Nephron (organoid): ENCODE data around the gene KIF20A.
"Not testable (repeated sequence)": the region's sequence is repeated elsewhere in the genome, so short reads cannot be mapped to it uniquely, and the experiment has no call there.

ENCODE experiments used
- H3K27ac Mint-ChIP-seq, 3 experiments: 2 replicates each; pipeline ENCODE4 v1.8.0; 2020; ENCODE audit warnings: mixed read lengths in 3 of 3, mild to moderate bottlenecking in 2 of 3, moderate library complexity in 1 of 3
- H3K27me3 Mint-ChIP-seq: 2 replicates; pipeline ENCODE4 v1.8.0; 2021; ENCODE audit warnings: low read depth, mild to moderate bottlenecking, moderate library complexity, mixed read lengths
- H3K36me3 Mint-ChIP-seq: 2 replicates; pipeline ENCODE4 v1.8.0; 2020; ENCODE audit warnings: low read depth, mixed read lengths
- H3K4me1 Mint-ChIP-seq: 2 replicates; pipeline ENCODE4 v1.8.0; 2020; ENCODE audit warnings: mixed read lengths
- H3K4me3 Mint-ChIP-seq, 3 experiments: 2 replicates each; pipeline ENCODE4 v1.8.0; 2020; ENCODE audit warnings: mild to moderate bottlenecking in 3 of 3, mixed read lengths in 3 of 3, moderate library complexity in 2 of 3
- H3K9me3 Mint-ChIP-seq: 2 replicates; pipeline ENCODE4 v1.8.0; 2020; ENCODE audit warnings: mixed read lengths
- CTCF ChIP-seq, 3 experiments: fragments of 200-600 bp; sonication (generic); IDR thresholded peaks; one replicate each; pipeline ENCODE4 v1.5.0; 2021; ENCODE audit warnings: antibody characterized with exemption in 3 of 3; ENCODE audit not compliant: unreplicated experiment in 3 of 3

Gene KIF20A

GRCh38 chr5:138140268-138140667 is 38.6 kb upstream of the KIF20A start:
- Mint-ChIP-seq H3K27me3 (no peaks in the 10 kb centered on the region), H3K36me3 (no peaks in the 10 kb centered on the region), H3K27ac (no peak overlapping the region), H3K4me1 (peaks cover 6% of the 10 kb centered on the region), H3K9me3 (no peaks in the 10 kb centered on the region), H3K4me3 (peak overlapping the region; percentile 42 to 88 (median 55))
- TF ChIP-seq CTCF (IDR thresholded peaks at IDR 0.05; ENCODE audit: unreplicated experiment in 3 of 3) = no peak

- Mint-ChIP-seq H3K4me1 (peaks cover 6% of the 10 kb centered on the region), H3K36me3 (no peaks in the 10 kb centered on the region), H3K27me3 (no peaks in the 10 kb centered on the region), H3K27ac (no peak overlapping the region), H3K9me3 (no peaks in the 10 kb centered on the region), H3K4me3 (no peak overlapping the region)
- TF ChIP-seq CTCF (IDR thresholded peaks at IDR 0.05; ENCODE audit: unreplicated experiment in 3 of 3) = no peak
These were observed 37.2 kb upstream of the KIF20A start for GRCh38 chr5:138141734-138142133.

GRCh38 chr5:138143578-138143977 is 35.3 kb upstream of the KIF20A start:
- not testable (repeated sequence) for H3K27ac Mint-ChIP-seq, H3K4me3 Mint-ChIP-seq, H3K9me3 Mint-ChIP-seq, H3K4me1 Mint-ChIP-seq, H3K36me3 Mint-ChIP-seq, H3K27me3 Mint-ChIP-seq

GRCh38 chr5:138148811-138149210 is 30.1 kb upstream of the KIF20A start:
- Mint-ChIP-seq H3K9me3 (no peaks in the 10 kb centered on the region), H3K27ac (no peak overlapping the region), H3K27me3 (no peaks in the 10 kb centered on the region), H3K4me1 (no peaks in the 10 kb centered on the region), H3K36me3 (no peaks in the 10 kb centered on the region), H3K4me3 (no peak overlapping the region)
- TF ChIP-seq CTCF (IDR thresholded peaks at IDR 0.05; ENCODE audit: unreplicated experiment in 3 of 3) = no peak

GRCh38 chr5:138149530-138149929 is 29.4 kb upstream of the KIF20A start:
- no peak for TF ChIP-seq CTCF (IDR thresholded peaks at IDR 0.05; ENCODE audit: unreplicated experiment in 3 of 3)
- Mint-ChIP-seq H3K9me3 (no peaks in the 10 kb centered on the region), H3K36me3 (no peaks in the 10 kb centered on the region), H3K27ac (no peak overlapping the region), H3K27me3 (no peaks in the 10 kb centered on the region), H3K4me1 (no peaks in the 10 kb centered on the region), H3K4me3 (no peak overlapping the region)

- H3K4me1 Mint-ChIP-seq, H3K27ac Mint-ChIP-seq, H3K27me3 Mint-ChIP-seq, H3K9me3 Mint-ChIP-seq, H3K4me3 Mint-ChIP-seq: not testable (repeated sequence)
- H3K36me3 Mint-ChIP-seq = peaks cover 43% of the 10 kb centered on the region
These were observed 22.9 kb upstream of the KIF20A start for GRCh38 chr5:138155977-138156376.

GRCh38 chr5:138157626-138158025 is 21.3 kb upstream of the KIF20A start:
- H3K4me3 Mint-ChIP-seq = no peak overlapping the region
- no peak overlapping the region for H3K27ac Mint-ChIP-seq
- TF ChIP-seq CTCF (IDR thresholded peaks at IDR 0.05; ENCODE audit: unreplicated experiment in 3 of 3) = no peak
- H3K9me3 Mint-ChIP-seq = no peaks in the 10 kb centered on the region
- no peaks in the 10 kb centered on the region for H3K27me3 Mint-ChIP-seq
- H3K36me3 Mint-ChIP-seq = peaks cover 51% of the 10 kb centered on the region
- no peaks in the 10 kb centered on the region for H3K4me1 Mint-ChIP-seq
